ENCODE data around the gene PSMF1.

- TF ChIP-seq POLR2A (IDR thresholded peaks at IDR 0.05), result no peak
- TF ChIP-seq CTCF (IDR thresholded peaks at IDR 0.05), result no peak
These were observed 59.7 kb downstream of the PSMF1 start for GRCh38 chr20:1178103-1178502.

Data from stomach (tissue), 4 donors.